Gastrocnemius medialis (tissue), 4 donors: ENCODE results near the gene CLDN19.
"Not testable (repeated sequence)": the region's sequence is repeated elsewhere in the genome, so short reads cannot be mapped to it uniquely, and the experiment has no call there.

ENCODE experiments used
- CTCF ChIP-seq, 5 experiments: fragments of 450-650 bp in 3 of 5; fragments of 200-600 bp in 2 of 5; sonication (generic) in 2 of 5; IDR thresholded peaks in 4 of 5; conservative IDR thresholded peaks in 1 of 5; 1 replicate in 4 of 5; 2 replicates in 1 of 5; pipeline ENCODE4 v1.5.1; 2016 to 2019; ENCODE audit warnings: antibody characterized with exemption in 5 of 5, mild to moderate bottlenecking in 3 of 5, moderate library complexity in 3 of 5
- POLR2A ChIP-seq, 2 donors: fragments of 450-650 bp; IDR thresholded peaks; one replicate each; pipeline ENCODE4 v1.6.1; 2017; ENCODE audit warnings: antibody characterized with exemption in 2 of 2, mild to moderate bottlenecking in 2 of 2, moderate library complexity in 2 of 2

GRCh38 chr1:42722403-42722802, 17.6 kb downstream of the CLDN19 start:
- TF ChIP-seq CTCF (IDR thresholded peaks at IDR 0.05 in 4 of 5, conservative IDR thresholded peaks at IDR 0.05 in 1 of 5); POLR2A (IDR thresholded peaks at IDR 0.05): not testable (repeated sequence)
